NCI-H2107 treated with DMSO at 0.1 percent for 48 hours (cell line): ENCODE measurements around the gene MSANTD1.
A peak's percentile ranks its signal among the peaks of the same experiment; 100 is the strongest.

Experiments
- DNase-seq: peaks from one replicate; lab custom pipeline; 2025; ENCODE audit not compliant: unreplicated experiment; lab: John Stamatoyannopoulos, UW

The MSANTD1 gene

GRCh38 chr4:3215733-3216132 lies 33.2 kb upstream of the MSANTD1 start:
- DNase-seq = no peak

- no peak for DNase-seq
Measured at GRCh38 chr4:3217266-3217665, 31.7 kb upstream of the MSANTD1 start.

GRCh38 chr4:3217771-3218170 lies 31.2 kb upstream of the MSANTD1 start:
- no peak for DNase-seq

GRCh38 chr4:3218824-3219760 lies 29.9 kb upstream of the MSANTD1 start:
- no peak for DNase-seq

- DNase-seq = peak; percentile 17
Measured at GRCh38 chr4:3219761-3220475, 29.0 kb upstream of the MSANTD1 start.

- DNase-seq = peak; percentile 13
Measured at GRCh38 chr4:3220476-3221183, 28.3 kb upstream of the MSANTD1 start.

GRCh38 chr4:3221184-3221494 lies 27.8 kb upstream of the MSANTD1 start:
- DNase-seq = no peak

- DNase-seq = no peak
Measured at GRCh38 chr4:3221996-3222395, 27.0 kb upstream of the MSANTD1 start.

GRCh38 chr4:3223346-3223745 lies 25.6 kb upstream of the MSANTD1 start:
- DNase-seq = no peak

- DNase-seq = no peak
Measured at GRCh38 chr4:3223956-3224748, 24.8 kb upstream of the MSANTD1 start.

- DNase-seq = no peak
Measured at GRCh38 chr4:3225071-3225850, 23.7 kb upstream of the MSANTD1 start.

GRCh38 chr4:3225936-3226335 lies 23.0 kb upstream of the MSANTD1 start:
- DNase-seq = no peak

- DNase-seq = no peak
Measured at GRCh38 chr4:3226467-3226866, 22.5 kb upstream of the MSANTD1 start.

- no peak for DNase-seq
Measured at GRCh38 chr4:3226944-3227343, 22.0 kb upstream of the MSANTD1 start.

GRCh38 chr4:3227878-3228675 lies 20.9 kb upstream of the MSANTD1 start:
- DNase-seq = no peak

GRCh38 chr4:3228881-3229280 lies 20.1 kb upstream of the MSANTD1 start:
- DNase-seq = no peak

GRCh38 chr4:3229328-3229727 lies 19.6 kb upstream of the MSANTD1 start:
- no peak for DNase-seq

GRCh38 chr4:3229964-3230363 lies 19.0 kb upstream of the MSANTD1 start:
- DNase-seq = no peak

- no peak for DNase-seq
Measured at GRCh38 chr4:3231471-3231870, 17.5 kb upstream of the MSANTD1 start.
